GM21515 (cell line): ENCODE data around the gene TMEM135.

ENCODE experiments used
- ATAC-seq: cut with Tn5 transposase; IDR thresholded peaks from one replicate; pipeline ENCODE4 v1.9.1; 2021; ENCODE audit not compliant: unreplicated experiment

Gene TMEM135

GRCh38 chr11:87299041-87299481 lies 261.3 kb downstream of the TMEM135 start:
- ATAC-seq: no peak

GRCh38 chr11:87300640-87301380 lies 263.1 kb downstream of the TMEM135 start:
- peak; percentile 59 for ATAC-seq

- no peak for ATAC-seq
These were observed 264.2 kb downstream of the TMEM135 start for GRCh38 chr11:87301785-87302540.

GRCh38 chr11:87304412-87304811 lies 266.7 kb downstream of the TMEM135 start:
- ATAC-seq: no peak

GRCh38 chr11:87306262-87306851 lies 268.6 kb downstream of the TMEM135 start:
- ATAC-seq: no peak

- no peak for ATAC-seq
These were observed 269.4 kb downstream of the TMEM135 start for GRCh38 chr11:87307101-87307500.

- ATAC-seq: no peak
These were observed 277.5 kb downstream of the TMEM135 start for GRCh38 chr11:87315229-87315628.

GRCh38 chr11:87316491-87316890 lies 278.8 kb downstream of the TMEM135 start:
- no peak for ATAC-seq

GRCh38 chr11:87317441-87317840 lies 279.7 kb downstream of the TMEM135 start:
- no peak for ATAC-seq

GRCh38 chr11:87320123-87320522 lies 282.4 kb downstream of the TMEM135 start:
- ATAC-seq: no peak

GRCh38 chr11:87322568-87322967 lies 284.8 kb downstream of the TMEM135 start:
- no peak for ATAC-seq

GRCh38 chr11:87323899-87324298 lies 286.2 kb downstream of the TMEM135 start:
- no peak for ATAC-seq

GRCh38 chr11:87324817-87325489 lies 287.2 kb downstream of the TMEM135 start:
- no peak for ATAC-seq

GRCh38 chr11:87325490-87325872 lies 287.7 kb downstream of the TMEM135 start:
- no peak for ATAC-seq

- ATAC-seq: no peak
These were observed 288.9 kb downstream of the TMEM135 start for GRCh38 chr11:87326594-87326993.

GRCh38 chr11:87329172-87329571 lies 291.4 kb downstream of the TMEM135 start:
- ATAC-seq: no peak

GRCh38 chr11:87330187-87330601 lies 292.5 kb downstream of the TMEM135 start:
- ATAC-seq: no peak

GRCh38 chr11:87331273-87331672 lies 293.5 kb downstream of the TMEM135 start:
- ATAC-seq: no peak

- no peak for ATAC-seq
These were observed 300.4 kb downstream of the TMEM135 start for GRCh38 chr11:87338046-87338639.

GRCh38 chr11:87339416-87339815 lies 301.7 kb downstream of the TMEM135 start:
- no peak for ATAC-seq

- no peak for ATAC-seq
These were observed 309.7 kb downstream of the TMEM135 start for GRCh38 chr11:87347441-87347840.
